SK-N-SH (cell line): ENCODE results near the gene DXO. TPM values are rescaled to one million over a fixed set of nuclear protein-coding genes. Genes with fewer than 3 reads are reported as not detected.
"Not testable (repeated sequence)": the region's sequence is repeated elsewhere in the genome, so short reads cannot be mapped to it uniquely, and the experiment has no call there.

ENCODE experiments used
- CTCF ChIA-PET: fragments of 300-600, 350-600 bp; formaldehyde crosslinking; extraction: SDS; loops from one replicate; lab custom pipeline; 2021; lab: Yijun Ruan, JAX
- POLR2A ChIA-PET: fragments of 350-600 bp; sonication (Branson Sonifier 250); formaldehyde crosslinking; extraction: SDS; loops from one replicate; lab custom pipeline; 2020; ENCODE audit warnings: antibody characterized with exemption, inconsistent platforms; lab: Yijun Ruan, JAX
- DNase-seq: peaks from one replicate; pipeline ENCODE4 v3.0.0; 2012
- H2AFZ ChIP-seq: fragments of 200-600 bp; sonication (generic); 2 replicates; pipeline ENCODE4 v1.8.1; 2016; ENCODE audit warnings: antibody characterized with exemption, mild to moderate bottlenecking, low read depth
- H3F3A ChIP-seq: fragments of 200-600 bp; sonication (generic); replicated peaks from 2 replicates; pipeline ENCODE3; 2016; ENCODE audit warnings: antibody characterized with exemption, mild to moderate bottlenecking; ENCODE audit not compliant: insufficient read depth
- H3K27ac ChIP-seq, 2 experiments: fragments of 200-500 bp in 1 of 2; fragments of 200-600 bp in 1 of 2; sonication (Bioruptor generic) in 1 of 2; sonication (generic), shearing (Covaris generic) in 1 of 2; 2 replicates each; pipeline versions ENCODE4 v1.5.1 to v1.6.1; 2014 to 2016; ENCODE audit warnings: low read depth in 2 of 2, inconsistent platforms in 1 of 2, low read length in 1 of 2, mild to moderate bottlenecking in 1 of 2, mixed read lengths in 1 of 2
- H3K27me3 ChIP-seq: fragments of 200-600 bp; sonication (generic), shearing (Covaris generic); 2 replicates; pipeline ENCODE4 v1.6.1; 2016; ENCODE audit warnings: mixed run types; ENCODE audit not compliant: insufficient read depth
- H3K36me3 ChIP-seq, 2 experiments: fragments of 200-500 bp in 1 of 2; fragments of 200-600 bp in 1 of 2; sonication (Bioruptor generic) in 1 of 2; sonication (generic) in 1 of 2; replicated peaks in 1 of 2; 2 replicates each; pipeline versions ENCODE3 to v1.5.1; 2014 to 2016; ENCODE audit warnings: low read length in 1 of 2, mild to moderate bottlenecking in 1 of 2; ENCODE audit not compliant: insufficient read depth in 2 of 2, control insufficient read depth in 1 of 2
- H3K4me1 ChIP-seq, 2 experiments: fragments of 200-500 bp in 1 of 2; fragments of 200-600 bp in 1 of 2; sonication (Bioruptor generic) in 1 of 2; sonication (generic), shearing (Covaris generic) in 1 of 2; 2 replicates each; pipeline versions ENCODE4 v1.5.1 to v1.6.1; 2014 to 2016; ENCODE audit warnings: low read depth in 1 of 2, low read length in 1 of 2, mixed run types in 1 of 2; ENCODE audit not compliant: insufficient read depth in 2 of 2, control insufficient read depth in 1 of 2
- H3K4me2 ChIP-seq: fragments of 200-600 bp; sonication (generic), shearing (Covaris generic); 2 replicates; pipeline ENCODE4 v1.6.1; 2017; ENCODE audit warnings: mixed run types
- H3K4me3 ChIP-seq, 2 experiments: fragments of 200-500 bp in 1 of 2; fragments of 200-600 bp in 1 of 2; sonication (Bioruptor generic) in 1 of 2; sonication (generic), shearing (Covaris generic) in 1 of 2; 2 replicates each; pipeline versions ENCODE4 v1.5.1 to v1.8.1; 2014 to 2016; ENCODE audit warnings: low read depth in 2 of 2, inconsistent platforms in 1 of 2, low read length in 1 of 2, mild to moderate bottlenecking in 1 of 2, mixed read lengths in 1 of 2, moderate library complexity in 1 of 2
- H3K79me2 ChIP-seq: fragments of 200-600 bp; sonication (generic); 2 replicates; pipeline ENCODE4 v1.8.1; 2017; ENCODE audit warnings: mild to moderate bottlenecking; ENCODE audit not compliant: insufficient read depth
- H3K9ac ChIP-seq: fragments of 200-600 bp; sonication (generic); 2 replicates; pipeline ENCODE4 v1.6.1; 2017; ENCODE audit warnings: mixed run types
- H3K9me2 ChIP-seq: fragments of 200-600 bp; sonication (generic); 2 replicates; pipeline ENCODE4 v1.6.1; 2017; ENCODE audit warnings: mixed run types
- H3K9me3 ChIP-seq: fragments of 200-600 bp; sonication (generic); 2 replicates; pipeline ENCODE4 v1.6.1; 2017; ENCODE audit warnings: mixed run types, mild to moderate bottlenecking, moderate library complexity
- H4K20me1 ChIP-seq: fragments of 200-600 bp; sonication (generic); 2 replicates; pipeline ENCODE4 v1.6.1; 2017; ENCODE audit warnings: mild to moderate bottlenecking, mixed run types; ENCODE audit not compliant: insufficient read depth
- WGBS: methylation state at CpG from one replicate; pipeline ENCODE4 v1.1.6; 2017; ENCODE audit warnings: low lambda C conversion rate; 5-methylcytosine and 5-hydroxymethylcytosine counted together
- polyA plus RNA-seq, 3 experiments: library from polyadenylated mRNA; depleted of rRNA; stranded (reverse); fragments of >200 nt; gene quantifications; 2 replicates each; pipeline ENCODE4 v1.2.3, GENCODE V29; 2012

Gene DXO
- polyA plus RNA-seq, 1 of the 3 experiments (the other 2 are of a cell fraction) = 25.3 TPM

DNA sequence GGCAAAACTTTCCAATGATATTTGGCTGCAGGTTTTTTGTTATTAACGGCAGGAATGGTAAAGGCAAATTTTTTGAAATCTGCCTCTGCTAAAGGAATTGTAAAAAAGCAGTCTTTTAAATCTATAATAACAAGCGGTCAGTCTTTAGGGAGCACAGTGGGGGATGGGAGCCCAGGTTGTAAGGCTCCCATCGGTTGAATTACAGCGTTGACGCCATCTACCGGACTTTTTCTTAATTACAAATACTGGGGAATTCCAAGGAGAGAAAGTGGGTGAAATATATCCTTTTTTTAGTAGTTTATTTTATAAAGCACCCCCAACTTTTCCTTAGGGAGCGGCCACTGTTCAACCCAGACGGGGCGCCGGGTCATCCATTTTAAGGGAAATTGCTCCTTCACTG lies 17.4 kb upstream of the DXO start:
- CTCF ChIA-PET, H4K20me1 ChIP-seq, H3K4me2 ChIP-seq, H3K9me3 ChIP-seq, H2AFZ ChIP-seq, H3K27ac ChIP-seq, POLR2A ChIA-PET, H3K4me3 ChIP-seq, H3K36me3 ChIP-seq, H3F3A ChIP-seq, H3K27me3 ChIP-seq, H3K9me2 ChIP-seq, H3K79me2 ChIP-seq, H3K9ac ChIP-seq, DNase-seq, H3K4me1 ChIP-seq: not testable (repeated sequence)
- WGBS = no CpG with 5 or more reads among the region's 10 CpGs

GRCh38 chr6:31981744-31982143 lies 9.8 kb upstream of the DXO start, which contains the start of gene C4A:
Gene C4A (plus strand): TSS chr6:31982057. CDS start chr6:31982108, 51 bp downstream.
- H3K9me2 ChIP-seq, H3K4me1 ChIP-seq, H3K27ac ChIP-seq, H3K4me3 ChIP-seq, H3K27me3 ChIP-seq, H3F3A ChIP-seq, H4K20me1 ChIP-seq, H3K4me2 ChIP-seq, H2AFZ ChIP-seq, POLR2A ChIA-PET, H3K79me2 ChIP-seq, H3K9ac ChIP-seq, DNase-seq, CTCF ChIA-PET, H3K9me3 ChIP-seq: not testable (repeated sequence)
- no CpG with 5 or more reads among the region's 7 CpGs for WGBS
- H3K36me3 ChIP-seq = peaks cover 8 to 17% of the 10 kb centered on the region in 2 experiments

DNA sequence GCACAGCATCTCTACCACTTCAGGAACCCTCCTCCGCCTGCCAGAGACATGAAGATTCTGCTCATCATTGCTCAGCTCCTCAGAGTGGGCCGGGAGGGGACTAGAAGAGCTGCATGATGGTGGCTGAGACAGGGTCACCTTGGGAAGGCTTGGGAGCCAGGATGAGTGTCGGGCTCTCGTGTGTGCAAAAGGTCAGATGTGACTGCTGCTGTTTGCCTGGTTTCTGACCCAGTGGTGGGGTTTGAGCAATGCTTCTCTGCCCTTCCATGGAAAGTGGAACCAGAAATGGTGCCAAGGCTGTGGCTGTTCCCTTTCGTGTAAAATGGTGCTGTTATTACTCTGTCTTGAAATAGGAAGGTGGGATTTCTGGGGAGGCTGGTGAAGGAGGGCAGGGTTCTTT lies 9.1 kb upstream of the DXO start:
- POLR2A ChIA-PET = not testable (repeated sequence)

DNA sequence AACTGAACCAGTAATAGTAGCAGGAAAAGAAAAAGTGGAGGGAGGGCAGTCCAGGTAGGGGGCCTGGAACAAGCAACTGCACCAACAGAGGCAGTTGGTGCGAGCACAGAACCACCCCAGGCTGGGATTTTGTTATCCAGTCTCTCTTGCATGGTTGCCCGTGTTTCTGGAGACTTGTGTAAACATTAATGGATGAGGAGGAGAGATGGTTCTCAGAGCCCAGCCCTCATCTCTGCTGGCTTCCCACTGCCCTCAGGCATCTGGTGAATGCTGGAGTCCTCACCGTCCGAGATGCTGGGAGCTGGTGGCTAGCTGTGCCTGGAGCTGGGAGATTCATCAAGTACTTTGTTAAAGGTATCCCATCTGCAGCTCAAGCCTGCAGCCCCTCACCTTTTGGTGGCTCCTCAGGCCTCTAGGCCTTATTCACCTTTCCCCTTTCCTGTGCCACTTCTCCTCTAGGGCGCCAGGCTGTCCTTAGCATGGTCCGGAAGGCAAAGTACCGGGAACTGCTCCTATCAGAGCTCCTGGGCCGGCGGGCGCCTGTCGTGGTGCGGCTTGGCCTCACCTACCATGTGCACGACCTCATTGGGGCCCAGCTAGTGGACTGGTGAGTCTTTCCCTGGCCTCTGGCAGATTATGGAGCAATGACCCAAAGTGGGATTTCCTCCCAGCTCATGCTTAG lies 8.4 kb upstream of the DXO start:
- H3K27ac ChIP-seq, POLR2A ChIA-PET, H3K4me1 ChIP-seq, H3K4me2 ChIP-seq, H3K4me3 ChIP-seq, H3K9ac ChIP-seq, H3K9me2 ChIP-seq, DNase-seq, CTCF ChIA-PET, H4K20me1 ChIP-seq, H3F3A ChIP-seq, H3K27me3 ChIP-seq, H3K9me3 ChIP-seq, H2AFZ ChIP-seq, H3K79me2 ChIP-seq: not testable (repeated sequence)
- WGBS = 71% methylated on average over 1 of the region's 13 CpGs
- H3K36me3 ChIP-seq = peaks cover 8 to 17% of the 10 kb centered on the region in 2 experiments

More for the DNA sequence above, 9.1 kb upstream of the DXO start:
- DNase-seq, H3K27ac ChIP-seq, H3K4me3 ChIP-seq, H3K9me2 ChIP-seq, H3K4me1 ChIP-seq, H2AFZ ChIP-seq, CTCF ChIA-PET, H3K79me2 ChIP-seq, H3K9ac ChIP-seq, H3K4me2 ChIP-seq, H4K20me1 ChIP-seq, H3K9me3 ChIP-seq, H3F3A ChIP-seq, H3K27me3 ChIP-seq: not testable (repeated sequence)
- H3K36me3 ChIP-seq = peaks cover 8 to 17% of the 10 kb centered on the region in 2 experiments
- WGBS = no CpG with 5 or more reads among the region's 5 CpGs
